SU-DHL-6 (cell line): ENCODE results near the gene CARMIL1.

Experiments used
- H2AFZ ChIP-seq: fragments of 200-600 bp; sonication (generic); 2 replicates; pipeline ENCODE4 v1.6.1; 2014; ENCODE audit warnings: low read depth, mild to moderate bottlenecking, moderate library complexity, mixed read lengths, antibody characterized with exemption, low read length; ENCODE audit not compliant: severe bottlenecking
- H3F3A ChIP-seq: fragments of 200-600 bp; shearing (Covaris generic); 2 replicates; pipeline ENCODE4 v1.6.0; 2016; ENCODE audit warnings: antibody characterized with exemption, mild to moderate bottlenecking; ENCODE audit not compliant: insufficient read depth
- H3K27ac ChIP-seq: fragments of 200-600 bp; sonication (generic); 2 replicates; pipeline ENCODE4 v1.5.1; 2016; ENCODE audit warnings: low read depth, mild to moderate bottlenecking, low read length, moderate library complexity, mixed read lengths
- H3K27me3 ChIP-seq: fragments of 200-600 bp; sonication (generic), shearing (Covaris generic); 2 replicates; pipeline ENCODE4 v1.6.0; 2014; ENCODE audit warnings: mild to moderate bottlenecking, low read length
- H3K36me3 ChIP-seq: fragments of 200-600 bp; sonication (generic); 2 replicates; pipeline ENCODE4 v1.6.1; 2014; ENCODE audit warnings: mild to moderate bottlenecking, low read length, mixed read lengths
- H3K4me2 ChIP-seq: fragments of 300-600, 200-600 bp; shearing (Covaris generic), sonication (generic); 2 replicates; pipeline ENCODE4 v1.6.0; 2014; ENCODE audit warnings: low read length, low read depth, mild to moderate bottlenecking; ENCODE audit not compliant: poor library complexity, severe bottlenecking
- H3K4me3 ChIP-seq: fragments of 200-600 bp; sonication (generic); 2 replicates; pipeline ENCODE4 v1.5.1; 2014; ENCODE audit warnings: antibody characterized with exemption, low read length, mild to moderate bottlenecking, mixed read lengths; ENCODE audit not compliant: insufficient read depth, poor library complexity, severe bottlenecking
- H3K79me2 ChIP-seq: fragments of 200-600 bp; sonication (generic); 2 replicates; pipeline ENCODE4 v1.6.1; 2014; ENCODE audit warnings: mild to moderate bottlenecking, low read length, moderate library complexity; ENCODE audit not compliant: insufficient read depth
- H3K9ac ChIP-seq: fragments of 200-600 bp; sonication (generic); 2 replicates; pipeline ENCODE4 v1.7.0; 2014; ENCODE audit warnings: mild to moderate bottlenecking, low read length
- H3K9me2 ChIP-seq: fragments of 200-600 bp; sonication (generic); replicated peaks from 2 replicates; pipeline ENCODE4 v1.6.1; 2014; ENCODE audit warnings: low read length; ENCODE audit not compliant: insufficient read depth
- H3K9me3 ChIP-seq: fragments of 200-600 bp; sonication (generic); 2 replicates; pipeline ENCODE4 v1.6.1; 2014; ENCODE audit warnings: low read length, mixed read lengths; ENCODE audit not compliant: insufficient read depth
- H4K20me1 ChIP-seq: fragments of 200-600 bp; sonication (generic); 2 replicates; pipeline ENCODE4 v1.6.1; 2014; ENCODE audit warnings: low read depth, mild to moderate bottlenecking, antibody characterized with exemption, low read length, moderate library complexity, mixed read lengths
- CTCF ChIP-seq: fragments of 200-600 bp; sonication (generic); IDR thresholded peaks from one replicate; pipeline ENCODE4 v1.5.1; 2017; ENCODE audit warnings: antibody characterized with exemption, mild to moderate bottlenecking, low read length, moderate library complexity; ENCODE audit not compliant: insufficient read depth, poor library complexity, severe bottlenecking
- EZH2phosphoT487 ChIP-seq: fragments of 200-600 bp; sonication (generic), shearing (Covaris generic); conservative IDR thresholded peaks from 2 replicates; pipeline ENCODE4 v1.6.1; 2018; ENCODE audit warnings: mild to moderate bottlenecking, antibody characterized with exemption, low read length, moderate library complexity, mixed read lengths

The CARMIL1 gene

GRCh38 chr6:25512560-25512959, 233.4 kb downstream of the CARMIL1 start:
- H3K9me2 ChIP-seq, result no peaks in the 10 kb centered on the region
- H3K27ac ChIP-seq, result no peak overlapping the region
- H3K9ac ChIP-seq, result no peak overlapping the region
- H4K20me1 ChIP-seq, result no peaks in the 10 kb centered on the region
- H3K79me2 ChIP-seq, result no peaks in the 10 kb centered on the region
- no peak overlapping the region for H3K4me3 ChIP-seq
- no peak for TF ChIP-seq CTCF
- no peak for TF ChIP-seq EZH2phosphoT487
- H2AFZ ChIP-seq, result no peak overlapping the region
- peaks cover 12% of the 10 kb centered on the region for H3K36me3 ChIP-seq
- H3K4me2 ChIP-seq, result no peak overlapping the region
- H3F3A ChIP-seq, result no peaks in the 10 kb centered on the region
- no peaks in the 10 kb centered on the region for H3K9me3 ChIP-seq
- H3K27me3 ChIP-seq, result no peaks in the 10 kb centered on the region

GRCh38 chr6:25519856-25520255, 240.7 kb downstream of the CARMIL1 start:
- H3K4me3 ChIP-seq, result no peak overlapping the region
- H3K36me3 ChIP-seq, result peaks cover 3% of the 10 kb centered on the region; the same call in 1 of the 2 replicates
- no peak for TF ChIP-seq EZH2phosphoT487
- no peak for TF ChIP-seq CTCF
- H3F3A ChIP-seq, result no peaks in the 10 kb centered on the region
- H2AFZ ChIP-seq, result no peak overlapping the region
- H3K27ac ChIP-seq, result no peak overlapping the region
- no peaks in the 10 kb centered on the region for H3K79me2 ChIP-seq
- H4K20me1 ChIP-seq, result no peaks in the 10 kb centered on the region
- no peak overlapping the region for H3K9ac ChIP-seq
- H3K4me2 ChIP-seq, result no peak overlapping the region
- H3K27me3 ChIP-seq, result no peaks in the 10 kb centered on the region
- H3K9me3 ChIP-seq, result no peaks in the 10 kb centered on the region
- no peaks in the 10 kb centered on the region for H3K9me2 ChIP-seq

GRCh38 chr6:25524542-25524941, 245.4 kb downstream of the CARMIL1 start:
- Histone ChIP-seq H3K36me3 (no peaks in the 10 kb centered on the region), H3K79me2 (no peaks in the 10 kb centered on the region), H3K9ac (no peak overlapping the region), H3K4me3 (no peak overlapping the region), H3K27me3 (no peaks in the 10 kb centered on the region), H2AFZ (no peak overlapping the region), H3F3A (no peaks in the 10 kb centered on the region), H3K9me2 (no peaks in the 10 kb centered on the region), H3K4me2 (no peak overlapping the region), H3K27ac (no peak overlapping the region), H4K20me1 (no peaks in the 10 kb centered on the region), H3K9me3 (no peaks in the 10 kb centered on the region)
- TF ChIP-seq EZH2phosphoT487, result no peak
- TF ChIP-seq CTCF, result no peak
